ELF-1 (cell line): Measurements from ENCODE around the gene LITAFD.
"Not testable (repeated sequence)": the region's sequence is repeated elsewhere in the genome, so short reads cannot be mapped to it uniquely, and the experiment has no call there.

Source experiments
- DNase-seq: peaks from one replicate; pipeline ENCODE4 v3.0.0-alpha.2; 2016; ENCODE audit warnings: low read depth, low spot score

LITAFD gene

DNA sequence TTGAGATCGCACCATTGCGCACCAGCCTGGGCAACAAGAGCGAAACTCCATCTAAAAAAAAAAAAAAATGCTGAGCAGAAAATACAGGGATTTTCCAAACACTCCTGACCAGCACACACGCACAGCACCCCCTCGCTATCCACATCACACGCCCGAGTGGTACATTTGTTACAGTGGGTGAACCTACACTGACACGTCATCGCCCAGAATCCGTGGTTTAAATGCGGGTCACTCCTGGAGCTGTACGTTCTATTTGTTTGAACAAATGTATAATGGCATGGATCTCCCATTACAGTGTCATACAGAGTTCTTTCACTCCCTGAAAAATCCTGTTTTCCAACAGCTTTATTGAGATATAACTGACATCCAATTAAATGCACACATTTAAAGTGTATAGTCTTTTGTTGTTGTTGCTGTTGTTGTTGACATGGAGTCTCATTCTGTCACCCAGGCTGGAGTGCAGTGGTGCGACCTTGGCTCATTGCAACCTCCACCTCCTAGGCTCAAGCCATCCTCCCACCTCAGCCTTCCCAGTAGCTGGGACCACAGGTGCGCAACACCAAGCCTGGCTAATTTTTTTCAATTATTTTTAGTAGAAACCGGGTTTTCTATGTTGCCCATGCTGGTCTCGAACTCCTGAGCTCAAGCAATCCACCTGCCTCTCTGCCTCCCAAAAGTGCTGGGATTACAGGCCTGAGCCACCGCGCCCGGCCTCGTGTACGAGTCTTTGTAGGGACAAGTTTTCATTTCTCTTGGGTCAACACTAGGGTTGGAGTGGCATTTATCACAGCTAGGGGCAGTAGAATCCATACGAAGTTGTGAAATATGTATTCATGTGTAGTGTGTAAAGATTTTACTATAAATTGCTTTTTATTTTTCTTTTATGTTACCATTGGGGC lies 8.9 kb upstream of the LITAFD start:
- DNase-seq, result no peak

DNA sequence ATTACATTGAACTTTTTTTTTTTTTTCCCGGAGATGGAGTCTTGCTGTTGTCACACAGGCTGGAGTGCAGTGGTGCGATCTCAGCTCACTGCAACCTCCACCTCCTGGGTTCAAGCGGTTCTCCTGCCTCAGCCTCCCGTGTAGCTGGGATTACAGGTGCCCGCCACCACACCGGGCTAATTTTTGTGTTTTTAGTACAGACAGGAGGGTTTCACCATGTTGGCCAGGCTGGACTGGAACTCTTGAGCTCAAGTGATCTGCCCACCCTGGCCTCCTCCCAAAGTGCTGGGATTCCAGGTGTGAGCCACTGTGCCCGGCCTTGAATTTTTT lies 8.3 kb upstream of the LITAFD start:
- DNase-seq, result not testable (repeated sequence)

DNA sequence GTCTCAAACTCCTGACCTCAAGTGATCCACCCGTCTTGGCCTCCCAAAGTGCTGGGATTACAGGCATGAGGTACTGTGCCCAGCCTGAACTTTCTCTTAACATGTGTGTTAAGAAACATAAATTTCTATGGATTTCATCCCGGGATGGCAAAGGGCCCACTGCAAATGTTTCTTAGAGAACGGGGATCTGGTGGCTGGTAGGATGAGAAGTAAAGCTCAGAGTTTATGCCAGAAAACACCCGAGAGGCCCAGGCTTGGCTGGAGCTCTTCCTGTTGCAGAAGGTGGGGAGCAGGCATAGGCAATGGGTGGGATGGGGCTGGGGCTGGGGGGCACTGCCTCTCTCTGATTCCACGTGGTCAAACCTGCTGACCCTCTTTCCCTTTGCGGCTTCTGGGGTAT lies 7.8 kb upstream of the LITAFD start:
- DNase-seq, result no peak

GRCh38 chr16:8875317-8875716 lies 6.8 kb upstream of the LITAFD start:
- DNase-seq, result not testable (repeated sequence)

- DNase-seq, result no peak
Observed at GRCh38 chr16:8877894-8878522, 4.1 kb upstream of the LITAFD start.

DNA sequence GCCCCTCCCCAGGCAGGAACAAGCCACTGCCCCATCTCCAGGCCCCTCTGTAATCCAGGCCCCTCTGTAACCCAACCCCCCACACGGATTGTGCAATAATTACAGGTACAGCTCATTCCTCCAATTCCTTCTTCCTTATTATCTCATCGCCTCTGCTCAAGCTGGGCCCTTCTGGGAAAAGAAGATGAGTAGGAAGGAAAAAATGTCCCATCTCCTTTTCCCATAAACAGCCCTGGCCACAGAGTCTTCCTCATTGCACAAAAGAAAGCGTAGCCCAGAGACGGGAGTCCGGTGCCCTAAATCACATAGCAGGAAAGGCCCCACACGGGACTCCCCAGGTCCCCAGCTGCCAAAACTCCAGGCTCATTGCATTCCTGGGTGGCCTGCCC lies 3.6 kb upstream of the LITAFD start:
- DNase-seq, result peak; percentile 69

DNA sequence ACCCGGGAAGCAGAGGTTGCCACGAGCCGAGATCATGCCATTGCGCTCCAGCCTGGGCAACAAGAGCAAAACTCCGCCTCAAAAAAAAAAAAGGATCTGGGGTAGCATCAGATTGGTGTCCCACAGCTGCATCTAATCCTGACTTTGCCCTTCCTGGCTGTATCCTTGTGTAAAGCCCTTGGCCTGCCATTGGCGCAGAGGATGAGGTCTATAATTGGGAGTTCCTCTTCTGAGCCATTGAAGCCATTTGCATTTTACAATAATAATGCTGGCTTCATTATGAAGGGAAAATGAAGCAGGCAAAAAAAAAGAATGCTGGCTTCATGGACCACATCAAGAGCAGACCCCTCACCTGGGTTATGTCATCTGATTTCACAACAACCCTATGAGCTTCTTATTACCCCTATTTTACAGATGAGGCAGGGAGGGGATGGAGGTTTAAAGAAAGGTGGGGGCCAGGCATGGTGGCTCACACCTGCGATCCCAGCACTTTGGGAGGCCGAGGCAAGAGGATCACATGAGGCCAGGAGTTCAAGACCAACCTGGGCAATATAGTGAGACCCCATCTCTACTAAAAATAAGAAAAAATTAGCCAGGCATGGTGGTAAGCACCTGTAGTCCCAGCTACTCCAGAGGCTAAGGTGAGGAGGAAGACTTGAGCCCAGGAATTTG lies 1.2 kb upstream of the LITAFD start:
- DNase-seq, result no peak

- no peak for DNase-seq
Observed at GRCh38 chr16:8882725-8883377, 700 bp downstream of the LITAFD start.

- DNase-seq, result no peak
Observed at GRCh38 chr16:8885674-8886592, 3.8 kb downstream of the LITAFD start.

GRCh38 chr16:8886593-8887430 lies 4.7 kb downstream of the LITAFD start:
- no peak for DNase-seq

DNA sequence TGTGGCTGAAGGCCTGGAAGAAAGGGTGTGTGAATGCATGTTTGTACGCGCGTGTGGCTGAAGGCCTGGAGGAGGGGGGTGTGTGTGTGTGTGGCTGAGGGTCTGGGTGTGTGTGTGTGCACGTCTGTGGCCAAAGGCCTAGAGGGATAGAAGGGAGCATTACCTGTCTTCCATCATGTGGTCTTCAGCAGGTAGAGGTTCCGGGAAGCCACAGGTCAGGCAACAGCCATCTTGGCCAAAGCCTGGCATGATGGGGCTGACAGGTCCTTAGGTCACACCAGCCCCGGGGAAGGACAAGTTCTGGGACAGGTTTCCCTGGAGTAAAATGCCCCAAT lies 5.2 kb downstream of the LITAFD start:
- no peak for DNase-seq

DNA sequence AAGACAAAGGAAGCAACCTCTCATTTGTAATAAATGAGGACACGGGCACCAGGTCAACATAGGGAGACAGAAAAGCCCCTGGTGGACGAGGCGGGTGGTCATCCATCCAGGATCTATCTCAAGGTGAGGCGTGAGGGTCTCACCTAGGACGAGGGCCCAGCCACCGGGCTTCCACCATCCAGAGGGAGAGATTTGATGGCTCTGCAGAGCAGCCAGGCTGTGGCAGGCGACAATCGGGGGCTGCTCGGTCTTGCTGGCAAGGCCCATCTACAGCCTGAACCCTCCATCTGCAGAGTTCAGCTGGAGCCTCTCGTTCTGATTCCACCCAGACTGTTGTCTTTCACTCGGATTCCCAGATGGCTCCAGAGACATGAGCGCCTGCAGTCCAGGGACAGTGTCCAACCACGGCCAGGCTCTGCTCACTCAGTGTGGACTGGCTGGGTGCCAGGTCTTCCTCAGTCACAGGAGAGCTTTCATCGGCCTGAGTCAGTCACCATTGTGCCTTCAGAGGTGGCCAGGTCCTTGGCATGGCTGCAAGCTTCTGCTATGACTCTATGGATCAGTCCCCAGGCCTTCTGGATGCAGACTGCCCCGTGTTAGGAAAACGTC lies 5.9 kb downstream of the LITAFD start:
- DNase-seq, result no peak

- DNase-seq, result no peak
Observed at GRCh38 chr16:8888951-8889892, 7.1 kb downstream of the LITAFD start.

DNA sequence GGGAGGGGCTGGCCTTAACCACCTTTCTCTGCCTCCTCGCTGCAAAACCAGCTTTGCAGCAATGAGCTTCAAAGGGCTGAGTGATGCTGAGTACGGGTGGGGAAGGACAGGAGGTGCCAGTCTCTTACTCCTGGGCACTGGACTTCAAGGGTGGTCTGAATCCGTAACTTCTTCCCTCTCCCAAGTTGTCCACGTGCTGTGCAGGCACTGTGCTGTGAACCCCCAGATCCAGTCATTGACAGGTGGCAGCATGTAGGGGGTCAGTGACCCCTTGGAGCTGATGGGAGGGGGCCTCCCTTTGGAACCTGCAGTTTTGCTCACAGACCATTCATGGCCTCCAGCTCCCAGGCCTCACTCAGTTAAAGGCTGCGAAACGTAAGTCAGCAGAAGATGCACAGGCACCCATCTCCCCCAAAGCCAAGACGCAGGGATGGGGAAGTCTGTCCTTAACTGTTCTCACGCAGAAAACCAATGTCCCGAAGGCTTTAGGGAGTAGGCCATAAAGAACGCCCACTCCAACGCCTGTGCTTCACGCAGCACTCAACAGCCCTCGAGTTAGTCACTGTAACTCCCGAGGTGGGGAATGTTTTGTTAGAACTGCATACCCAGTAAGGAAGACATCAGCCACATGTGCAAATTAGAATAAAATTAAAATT lies 7.9 kb downstream of the LITAFD start:
- no peak for DNase-seq

GRCh38 chr16:8890549-8890921 lies 8.4 kb downstream of the LITAFD start:
- DNase-seq, result no peak

DNA sequence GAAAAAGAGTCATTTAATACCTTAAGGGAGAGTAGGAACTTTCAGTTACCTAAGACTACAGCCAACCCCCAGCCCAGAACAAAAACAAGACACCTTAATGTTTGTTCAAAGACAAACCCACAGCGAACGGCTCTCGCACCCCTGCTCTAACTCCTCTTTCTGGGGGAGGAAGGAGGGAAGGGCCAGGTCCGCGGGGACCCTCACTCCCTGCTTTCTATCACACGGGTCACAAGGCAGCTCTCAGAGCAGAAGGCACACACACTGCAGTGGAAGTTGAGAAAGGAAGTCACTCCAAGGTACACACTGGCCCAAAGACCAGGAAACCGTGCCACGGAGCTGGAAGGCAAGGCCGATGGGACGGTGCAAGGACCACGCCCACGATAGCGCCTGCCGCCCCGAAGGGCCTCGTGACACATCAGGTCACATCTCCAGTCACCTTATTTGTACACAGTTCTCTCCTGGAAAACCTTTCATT lies 10.0 kb downstream of the LITAFD start:
- no peak for DNase-seq

DNA sequence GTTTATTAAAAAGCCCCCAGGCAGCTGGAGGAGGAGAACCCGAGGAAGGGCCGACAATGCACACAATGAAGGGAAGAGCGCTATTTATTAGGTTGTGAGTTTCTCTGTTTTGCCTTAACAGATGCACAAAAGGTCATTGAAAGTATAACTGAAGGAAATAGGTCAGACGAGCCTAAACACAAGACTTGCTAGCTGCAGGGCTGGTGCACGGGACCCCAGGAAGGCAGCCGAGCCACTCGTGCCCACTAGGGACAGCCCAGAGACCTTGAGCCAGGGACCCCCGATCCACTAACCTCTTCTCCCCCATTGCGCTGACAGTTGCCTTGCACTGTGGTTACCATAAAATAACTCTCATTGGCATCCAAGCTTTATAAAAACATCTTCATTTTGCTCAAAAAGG lies 11.3 kb downstream of the LITAFD start:
- DNase-seq, result no peak

- no peak for DNase-seq
Observed at GRCh38 chr16:8893976-8894690, 12.0 kb downstream of the LITAFD start.
